GM12874 (cell line): ENCODE data around the gene USP46.

ENCODE experiments used
- CTCF ChIP-seq: IDR thresholded peaks from 2 replicates; pipeline ENCODE4 v1.5.1; 2011; ENCODE audit warnings: low read depth, mild to moderate bottlenecking, control low read depth, low read length, moderate library complexity; ENCODE audit not compliant: insufficient read depth

USP46 gene

GRCh38 chr4:52687696-52688095 lies 28.6 kb upstream of the USP46 start:
- no peak for TF ChIP-seq CTCF

- TF ChIP-seq CTCF: no peak
These were observed 26.2 kb upstream of the USP46 start for GRCh38 chr4:52685316-52685715.

- no peak for TF ChIP-seq CTCF
These were observed 25.8 kb upstream of the USP46 start for GRCh38 chr4:52684896-52685295.

- no peak for TF ChIP-seq CTCF
These were observed 21.3 kb upstream of the USP46 start for GRCh38 chr4:52680381-52680780.

GRCh38 chr4:52676536-52676935 lies 17.4 kb upstream of the USP46 start:
- no peak for TF ChIP-seq CTCF

- no peak for TF ChIP-seq CTCF
These were observed 16.0 kb upstream of the USP46 start for GRCh38 chr4:52675111-52675510.

- no peak for TF ChIP-seq CTCF
These were observed 11.6 kb upstream of the USP46 start for GRCh38 chr4:52670739-52671138.

GRCh38 chr4:52670121-52670520 lies 11.0 kb upstream of the USP46 start:
- no peak for TF ChIP-seq CTCF
